GM21367 (cell line): ENCODE results near the gene CCDC177.
"Not testable (repeated sequence)": the region's sequence is repeated elsewhere in the genome, so short reads cannot be mapped to it uniquely, and the experiment has no call there.

Source experiments
- ATAC-seq: cut with Tn5 transposase; IDR thresholded peaks from one replicate; pipeline ENCODE4 v1.9.1; 2021; ENCODE audit not compliant: unreplicated experiment

Gene CCDC177

DNA sequence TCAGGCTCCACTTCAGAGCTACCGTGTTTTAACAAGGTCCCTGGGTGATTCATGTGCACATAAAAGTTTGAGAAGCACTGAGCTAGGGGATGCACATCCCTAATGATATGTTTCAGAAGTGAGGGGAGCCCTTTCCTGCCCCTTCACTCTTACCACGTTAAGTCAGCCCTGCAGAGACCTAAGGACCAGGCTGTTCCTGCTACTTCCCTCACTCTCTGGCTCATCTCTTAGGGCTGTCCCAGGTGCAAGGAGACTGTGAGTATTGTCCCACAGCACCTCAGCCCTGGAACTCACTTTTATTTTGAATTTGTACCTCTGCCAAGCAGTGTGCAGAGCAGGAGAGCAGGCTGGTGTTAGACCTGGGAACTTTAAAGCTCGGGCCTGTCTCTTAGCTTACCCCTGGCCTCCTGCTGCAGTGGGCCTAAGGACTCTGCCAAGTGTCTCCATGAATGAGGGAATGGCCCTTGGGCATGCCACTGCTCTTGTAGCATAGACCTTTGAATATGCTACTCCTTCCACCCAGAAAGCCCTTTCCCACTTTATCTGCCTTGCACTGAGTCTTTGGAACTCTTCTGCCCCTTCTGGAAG is 25.7 kb upstream of the CCDC177 start:
- ATAC-seq = no peak

DNA sequence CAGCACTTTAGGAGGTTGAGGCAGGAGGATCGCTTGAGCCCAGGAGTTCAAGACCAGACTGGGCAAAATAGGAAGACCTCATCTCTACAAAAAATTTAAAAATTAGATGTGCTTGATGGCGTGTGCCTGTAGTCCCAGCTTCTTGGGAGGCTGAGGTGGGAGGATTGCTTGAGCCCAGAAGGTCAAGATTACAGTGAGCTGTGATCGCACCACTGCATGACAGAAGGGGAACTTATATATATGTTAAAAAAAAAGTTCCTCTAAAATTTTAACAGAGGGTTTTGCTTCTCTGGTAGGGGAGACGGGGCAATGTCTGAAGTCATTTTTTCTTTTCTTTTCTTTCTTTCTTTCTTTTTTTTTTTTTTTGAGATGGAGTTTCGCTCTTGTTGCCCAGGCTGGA is 24.8 kb upstream of the CCDC177 start:
- not testable (repeated sequence) for ATAC-seq

DNA sequence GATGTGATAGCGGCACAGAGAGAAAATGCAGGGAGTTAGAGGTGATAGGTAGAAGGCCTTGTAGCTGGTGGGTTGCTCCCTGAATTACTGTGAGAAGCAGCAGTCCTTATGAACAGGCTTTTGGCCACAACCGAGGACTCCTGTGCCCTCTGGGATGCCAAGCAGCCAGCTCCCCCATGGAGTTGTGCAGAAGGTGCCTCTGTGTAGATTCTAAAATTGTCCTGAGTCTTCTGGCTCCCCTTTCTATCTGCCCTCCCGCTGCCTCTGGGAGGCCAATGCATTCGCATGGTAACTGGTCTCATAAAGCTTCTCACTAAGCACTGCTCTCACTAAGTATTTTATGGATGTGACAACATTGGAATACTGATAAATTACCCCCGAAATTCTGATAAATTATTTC is 20.7 kb upstream of the CCDC177 start:
- ATAC-seq = no peak

DNA sequence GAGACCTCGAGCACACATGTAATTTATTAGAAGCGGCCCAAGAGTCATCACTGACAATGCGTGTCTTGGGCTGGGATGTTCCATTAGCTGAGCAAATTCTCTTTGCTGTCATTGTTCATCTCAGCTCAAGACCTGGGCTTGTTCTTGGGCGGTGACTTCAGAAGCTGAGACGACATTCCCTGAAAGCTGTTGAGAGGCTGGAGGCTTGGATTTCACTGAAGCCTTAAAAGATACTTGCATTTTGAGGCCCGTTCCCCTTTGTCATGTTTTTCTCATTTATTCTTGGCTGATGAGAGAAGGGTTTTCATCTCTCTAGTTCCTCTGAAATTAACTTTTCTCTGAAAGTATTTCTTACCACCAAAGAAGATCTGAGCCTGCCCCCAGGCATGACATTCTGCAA is 20.2 kb upstream of the CCDC177 start:
- no peak for ATAC-seq

DNA sequence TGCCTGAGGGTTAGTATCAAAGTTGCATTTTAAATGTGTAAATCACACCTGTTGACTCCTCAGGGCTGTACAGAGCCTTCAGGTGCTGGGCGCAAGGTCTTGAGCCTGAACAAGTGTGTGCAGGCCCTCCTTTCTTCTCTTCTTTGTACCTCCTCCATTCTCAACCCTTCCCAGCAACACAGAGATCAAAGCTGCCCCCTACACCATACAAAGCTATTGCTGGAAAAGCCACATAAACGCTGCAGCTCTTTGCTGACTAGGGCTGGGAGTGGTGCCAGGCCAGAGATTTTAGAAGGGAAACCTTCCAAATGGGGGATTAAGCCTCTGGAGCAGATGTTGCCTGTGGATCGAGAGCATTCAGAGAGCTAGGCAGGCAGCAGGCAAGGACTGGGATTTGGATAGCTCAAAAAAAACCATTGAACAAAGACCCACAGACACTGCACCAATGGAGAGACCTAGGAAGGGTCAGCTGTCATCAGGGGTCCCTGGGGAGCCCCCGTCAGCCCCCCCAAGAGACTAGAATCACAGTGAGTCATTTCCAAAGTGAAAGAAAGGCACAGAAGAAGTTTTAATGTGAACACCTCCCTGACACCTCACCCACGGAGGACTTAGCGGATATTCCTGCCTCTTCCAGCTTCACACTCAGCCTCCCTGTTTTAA is 18.5 kb upstream of the CCDC177 start:
- ATAC-seq = no peak

DNA sequence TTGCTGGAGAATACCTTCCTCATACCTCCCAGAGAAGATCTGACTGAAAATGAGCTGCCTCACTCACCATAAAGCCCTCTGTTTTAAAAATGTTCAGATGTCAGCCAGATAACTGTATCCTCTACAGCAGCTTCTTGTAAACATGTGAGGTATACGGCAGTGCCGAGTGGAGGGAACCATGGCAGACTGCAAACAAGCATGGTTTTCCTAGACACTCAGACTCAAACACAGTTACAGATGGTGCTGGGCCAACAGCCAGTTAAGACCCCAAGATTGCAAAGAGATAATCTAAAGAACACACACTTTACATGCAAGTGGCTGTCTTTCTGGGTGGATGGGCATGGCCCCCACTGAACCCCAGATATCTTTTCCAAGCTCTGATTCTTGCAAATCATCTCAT is 16.6 kb upstream of the CCDC177 start:
- no peak for ATAC-seq

DNA sequence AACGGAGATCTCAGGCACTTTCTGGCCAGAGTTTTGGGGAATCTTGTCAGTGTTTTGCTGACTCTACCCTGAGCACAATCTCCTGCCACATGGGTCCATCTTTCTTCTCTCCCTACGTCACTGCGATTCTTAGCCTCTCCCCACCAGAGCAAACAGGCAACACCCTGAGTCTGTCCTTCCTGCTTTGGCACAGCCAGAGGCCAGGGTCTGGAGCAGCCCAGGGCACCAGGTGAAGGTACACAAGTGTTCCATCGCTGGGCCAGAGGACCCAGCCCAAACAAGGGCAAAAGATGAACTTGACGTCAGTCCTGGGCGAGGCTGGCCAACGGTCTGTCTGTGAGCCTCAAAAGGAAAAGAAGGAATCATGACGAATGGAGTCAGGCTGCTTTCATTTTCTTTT is 12.7 kb upstream of the CCDC177 start:
- no peak for ATAC-seq

DNA sequence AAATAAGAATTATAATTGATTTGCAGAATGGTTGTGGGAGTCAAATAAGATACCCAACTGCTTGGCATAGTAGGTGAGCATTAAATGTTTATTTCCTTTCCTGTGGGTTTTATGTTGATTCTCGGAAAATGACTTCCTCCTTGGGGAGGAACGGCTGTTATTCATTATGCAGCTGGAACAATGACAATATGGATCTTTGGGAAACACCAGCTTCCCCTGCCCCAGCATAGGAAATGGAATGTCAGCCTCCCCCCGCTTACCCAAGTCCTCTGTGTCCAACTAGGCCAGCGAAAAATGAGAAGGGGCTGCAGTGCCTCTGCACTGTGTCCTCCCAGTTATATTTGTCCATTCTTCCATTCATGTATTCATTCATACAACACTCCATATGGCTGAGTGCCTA is 11.7 kb upstream of the CCDC177 start:
- ATAC-seq = no peak

DNA sequence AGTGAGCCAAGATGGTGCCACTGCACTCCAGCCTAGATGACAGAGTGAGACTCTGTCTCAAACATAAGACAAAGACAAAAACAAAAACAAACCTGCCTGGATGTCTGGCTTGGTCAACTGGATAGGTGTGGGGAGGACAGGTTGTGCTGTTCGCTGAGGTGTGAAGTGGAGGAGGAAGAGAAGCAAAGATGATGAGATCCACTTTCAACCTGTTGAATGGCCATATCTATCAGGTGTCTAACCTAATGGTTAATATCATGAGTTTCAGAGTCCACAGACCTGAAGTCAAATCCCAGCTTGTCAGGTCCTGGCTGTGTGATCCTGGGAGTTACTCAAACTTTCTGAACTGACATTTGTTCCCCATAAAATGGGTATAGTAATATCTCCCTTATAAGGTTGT is 9.7 kb upstream of the CCDC177 start:
- no peak for ATAC-seq

DNA sequence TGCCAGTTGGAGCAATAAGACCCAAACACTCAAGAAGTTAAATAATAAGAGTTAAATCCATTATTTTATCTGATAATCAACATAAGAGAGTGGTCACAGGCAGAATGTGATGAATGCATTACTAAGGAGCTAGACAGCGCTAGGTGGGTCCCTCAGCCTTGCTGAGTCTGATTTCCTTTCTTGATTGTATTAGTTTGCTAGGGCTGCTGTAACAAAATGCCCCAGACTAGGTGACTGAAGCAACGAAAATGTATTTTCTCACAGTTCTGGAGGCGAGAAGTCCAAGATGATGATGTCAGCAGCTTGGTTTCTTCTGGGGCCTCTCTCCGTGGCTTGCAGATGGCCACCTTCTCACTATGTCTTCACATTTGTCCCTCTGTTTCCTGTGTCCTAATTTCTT is 8.2 kb upstream of the CCDC177 start:
- ATAC-seq = no peak

DNA sequence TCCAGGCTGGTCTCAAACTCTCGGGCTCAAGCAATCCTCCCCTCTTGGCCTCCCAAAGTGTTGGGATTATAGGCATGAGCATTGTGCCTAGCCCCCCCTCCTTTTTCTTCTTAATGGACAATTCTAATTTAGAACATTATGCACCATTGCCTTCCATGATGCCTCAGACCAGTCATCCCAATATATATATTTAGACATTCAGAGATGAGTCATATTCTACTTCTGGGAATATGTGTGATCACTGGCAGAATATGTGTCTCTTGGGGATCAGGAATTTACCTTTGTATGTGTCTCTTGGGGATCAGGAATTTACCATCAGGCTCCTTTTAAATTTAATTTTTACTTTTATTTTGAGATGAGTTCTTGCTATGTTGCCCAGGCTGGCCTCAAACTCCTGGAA is 7.5 kb upstream of the CCDC177 start:
- ATAC-seq = no peak

DNA sequence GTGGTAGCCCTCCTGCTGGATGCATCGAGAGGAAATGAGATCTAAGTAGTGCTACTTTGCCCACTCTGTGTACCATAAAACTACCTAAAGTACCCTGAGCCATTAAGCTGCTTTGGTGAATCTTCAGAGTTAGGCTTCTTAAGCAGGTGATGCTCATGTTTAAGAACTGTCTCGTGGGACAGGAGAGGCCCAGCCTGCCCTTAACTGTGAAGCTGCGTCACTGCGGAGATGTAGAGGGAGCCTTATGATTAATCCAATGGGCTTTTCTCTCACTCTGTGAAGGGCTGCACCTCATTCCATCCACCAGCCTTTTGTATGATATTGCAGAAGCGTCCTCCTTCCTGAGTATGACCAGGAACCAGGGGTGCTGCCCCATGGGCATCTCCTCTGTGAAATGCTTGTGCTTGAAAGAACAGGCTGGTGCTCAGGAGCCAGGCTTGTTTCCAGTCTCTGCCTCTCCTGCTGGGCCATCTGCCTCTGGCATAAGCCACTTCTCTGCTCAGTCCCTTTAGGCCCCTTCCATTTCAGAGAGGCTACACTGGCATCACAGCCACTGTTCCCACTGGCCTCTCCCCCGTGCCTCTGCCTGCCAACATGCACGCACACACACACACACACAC is 6.8 kb upstream of the CCDC177 start:
- ATAC-seq = no peak

DNA sequence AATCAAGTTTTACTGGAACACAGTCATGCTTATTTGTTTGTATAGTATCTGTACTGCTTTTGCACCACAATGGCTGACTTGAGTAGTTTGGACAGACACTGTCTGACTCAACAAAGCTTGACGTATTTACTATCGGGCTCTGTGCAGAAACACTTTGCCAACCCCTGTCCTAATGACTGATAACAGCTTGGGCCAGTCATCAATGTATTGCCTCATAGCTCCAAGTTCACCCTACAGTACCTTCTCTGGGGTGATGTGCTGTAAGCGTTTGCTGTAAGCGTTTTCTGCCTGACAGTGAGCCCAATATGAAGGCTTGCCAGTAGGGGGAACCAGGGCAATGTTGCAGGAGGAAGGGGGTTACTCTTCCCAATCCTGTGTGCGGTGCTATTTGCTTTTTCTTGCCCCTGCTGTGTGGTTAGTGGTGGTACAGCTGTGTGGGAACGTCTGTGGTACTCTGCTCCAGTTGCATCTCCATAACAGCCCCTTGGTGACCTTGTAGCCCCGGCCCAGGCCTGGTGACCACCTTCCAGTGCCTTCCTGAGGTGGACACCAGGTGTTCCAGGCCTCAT is 5.4 kb upstream of the CCDC177 start:
- no peak for ATAC-seq

DNA sequence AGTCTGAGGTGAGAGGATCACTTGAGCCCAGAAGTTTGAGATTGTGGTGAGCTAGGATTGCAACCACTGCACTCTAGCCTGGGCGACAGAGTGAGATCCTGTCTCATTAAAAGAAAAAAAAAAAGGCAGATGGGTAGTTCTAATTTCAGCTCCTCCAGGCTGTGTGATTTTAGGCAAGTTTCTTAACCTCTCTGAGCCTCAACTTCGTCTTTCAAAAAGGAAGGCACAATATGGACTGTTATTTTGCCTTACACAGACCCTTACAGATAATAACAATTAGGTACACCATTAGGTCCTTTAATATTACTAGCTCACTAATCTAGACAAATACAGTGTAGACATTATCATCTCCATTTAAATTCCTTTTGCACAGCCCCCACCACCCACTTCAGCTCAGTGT is 4.8 kb upstream of the CCDC177 start:
- ATAC-seq = no peak

DNA sequence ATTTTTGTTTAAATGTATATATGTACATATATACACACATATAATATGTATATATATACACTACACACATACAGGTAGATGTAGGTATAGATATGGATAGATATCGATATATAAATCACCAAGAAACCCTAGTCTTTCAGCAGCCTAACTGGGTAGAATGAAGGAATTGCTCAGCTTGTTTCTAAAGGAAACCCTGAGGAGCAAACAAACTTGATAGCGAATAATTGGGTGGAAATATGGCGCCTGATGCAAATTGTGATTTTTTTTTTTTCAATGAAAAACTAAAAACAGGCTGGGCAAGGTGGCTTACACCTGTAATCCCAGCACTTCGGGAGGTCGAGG is 254 bp upstream of the CCDC177 start:
- ATAC-seq = no peak

DNA sequence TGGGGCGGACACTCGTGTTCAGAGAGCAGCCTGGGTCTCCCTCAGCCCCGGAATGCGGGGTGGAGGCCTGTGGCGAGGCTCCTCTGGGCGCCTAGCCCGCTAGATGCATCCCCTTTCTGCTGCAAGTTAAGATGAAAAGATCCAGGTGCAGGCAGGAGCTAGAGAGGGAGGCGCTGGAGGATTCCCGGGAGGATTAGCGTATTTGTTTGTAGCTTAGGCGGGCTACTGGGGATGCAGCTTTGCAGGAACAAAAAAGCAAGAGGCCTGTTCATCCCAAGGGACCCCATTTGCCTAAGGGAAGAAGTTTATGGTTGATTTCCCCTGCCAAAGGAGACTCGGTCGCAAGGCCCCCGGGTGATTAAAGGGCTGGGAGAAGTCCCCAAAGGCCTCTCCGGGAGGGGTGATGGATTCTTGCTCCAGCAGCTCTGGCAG is 824 bp downstream of the CCDC177 start:
- no peak for ATAC-seq

DNA sequence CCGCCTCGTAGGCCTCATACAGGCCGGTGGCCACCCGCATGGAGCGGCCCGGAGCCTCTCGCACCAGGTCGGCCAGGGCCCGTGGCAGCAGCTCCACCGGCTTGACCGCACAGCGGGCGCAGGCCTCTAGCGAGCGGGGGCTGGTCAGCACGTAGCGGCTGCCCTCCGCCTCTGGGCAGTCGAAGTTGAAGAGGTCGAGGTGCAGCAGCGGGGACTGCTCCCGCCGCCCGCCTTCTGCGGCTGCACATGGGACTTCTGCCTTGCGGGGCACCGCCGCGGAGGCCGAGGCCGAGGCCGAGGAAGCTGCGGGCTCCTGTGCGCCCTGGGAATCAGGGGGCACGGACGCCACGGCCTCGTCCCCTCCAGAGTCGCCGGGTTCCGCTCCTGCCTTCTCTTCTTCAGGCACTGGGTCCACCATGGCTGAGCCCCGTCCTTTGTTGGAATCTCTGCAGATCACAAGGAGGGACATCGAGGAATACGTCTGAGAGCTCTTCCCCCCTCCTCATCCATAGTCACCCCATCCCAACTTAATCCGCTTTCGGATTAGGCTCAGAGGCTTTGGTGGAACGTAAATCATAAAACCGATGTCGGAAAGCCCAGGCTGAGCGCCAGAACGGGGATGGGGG is 1.4 kb downstream of the CCDC177 start:
- ATAC-seq = no peak

DNA sequence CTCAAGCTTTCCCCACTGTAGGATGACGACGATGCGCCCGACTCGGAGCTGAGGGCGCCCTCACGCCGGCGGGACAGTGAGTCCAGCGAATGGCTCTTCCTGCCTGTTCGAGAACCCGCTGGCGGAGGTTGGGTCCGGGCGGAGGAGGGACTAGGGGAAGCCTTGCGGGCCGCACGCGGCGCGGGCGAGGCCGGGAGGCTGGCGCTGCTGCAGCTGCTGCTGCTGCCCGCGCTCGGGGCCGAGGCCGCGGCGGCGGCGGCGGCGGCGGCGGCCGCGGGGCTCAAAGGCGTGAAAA is 1.9 kb downstream of the CCDC177 start:
- no peak for ATAC-seq

DNA sequence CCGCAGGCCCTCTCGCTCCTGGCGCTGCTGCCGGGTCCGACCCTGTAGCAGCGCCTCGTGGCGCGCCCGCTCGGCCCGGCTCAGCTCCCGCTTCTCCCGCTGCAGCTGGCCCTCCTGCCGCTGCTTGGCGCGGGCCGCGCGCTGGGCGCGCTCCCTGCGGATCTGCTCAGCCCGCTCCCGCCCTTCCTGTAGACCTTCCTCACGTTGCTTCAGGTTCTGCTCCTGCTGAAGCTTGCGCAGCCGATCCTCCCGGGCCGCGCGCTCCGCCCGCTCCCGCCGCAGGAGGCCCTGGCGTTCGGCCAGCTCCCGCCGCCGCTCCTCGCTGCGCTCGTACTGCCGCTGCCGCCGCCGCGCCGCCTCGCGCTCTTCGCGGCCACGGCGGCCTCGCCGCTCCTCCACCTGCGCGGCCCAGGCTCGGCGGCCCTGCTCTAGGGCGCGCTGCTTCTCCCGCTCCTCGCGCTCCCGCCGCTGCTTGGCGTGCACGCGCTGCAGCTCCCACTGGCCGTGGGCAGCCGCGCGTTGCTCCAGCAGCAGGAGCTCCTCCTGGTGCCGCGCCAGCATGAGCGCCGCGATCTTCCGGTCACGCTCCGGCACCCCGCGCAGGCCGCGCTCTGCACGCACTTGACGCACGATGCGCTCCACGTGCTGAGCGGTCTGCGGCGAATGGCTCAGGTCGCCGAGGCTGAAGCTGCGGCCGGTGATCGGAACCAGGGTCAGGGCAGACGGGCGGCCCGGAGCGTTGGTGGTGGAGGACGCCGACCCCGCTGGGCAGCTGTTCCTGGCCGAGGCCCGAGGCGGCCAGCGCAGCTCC is 2.4 kb downstream of the CCDC177 start:
- no peak for ATAC-seq

DNA sequence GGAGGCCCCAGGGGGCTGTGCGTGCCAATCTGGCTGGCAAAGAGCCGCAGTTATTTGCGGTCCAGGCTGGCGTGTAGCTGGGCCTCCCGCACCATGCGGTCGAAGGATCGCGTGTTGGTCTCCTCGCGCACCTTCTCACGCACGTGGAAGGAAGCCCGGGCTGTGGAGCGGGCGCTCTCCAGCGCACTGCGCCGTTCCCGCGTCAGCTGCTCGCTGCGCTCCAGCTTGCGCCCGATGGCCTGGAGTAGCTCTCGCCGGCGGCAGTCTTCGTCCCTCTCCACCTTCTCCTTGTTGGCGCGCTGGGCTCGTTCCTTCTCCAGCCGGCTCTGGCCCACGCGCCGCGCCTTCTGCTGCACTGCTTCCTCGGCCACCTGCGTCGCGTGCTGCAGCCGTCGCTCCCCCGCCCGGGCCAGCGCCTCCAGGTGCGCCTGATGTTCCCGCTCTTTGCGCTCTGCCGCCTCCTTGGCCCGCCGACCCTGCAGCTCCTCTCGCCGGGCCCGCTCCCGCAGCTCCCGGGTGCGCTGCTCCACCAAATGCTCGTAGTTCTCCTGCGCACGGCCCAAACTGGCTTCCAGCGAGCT is 3.1 kb downstream of the CCDC177 start:
- no peak for ATAC-seq

DNA sequence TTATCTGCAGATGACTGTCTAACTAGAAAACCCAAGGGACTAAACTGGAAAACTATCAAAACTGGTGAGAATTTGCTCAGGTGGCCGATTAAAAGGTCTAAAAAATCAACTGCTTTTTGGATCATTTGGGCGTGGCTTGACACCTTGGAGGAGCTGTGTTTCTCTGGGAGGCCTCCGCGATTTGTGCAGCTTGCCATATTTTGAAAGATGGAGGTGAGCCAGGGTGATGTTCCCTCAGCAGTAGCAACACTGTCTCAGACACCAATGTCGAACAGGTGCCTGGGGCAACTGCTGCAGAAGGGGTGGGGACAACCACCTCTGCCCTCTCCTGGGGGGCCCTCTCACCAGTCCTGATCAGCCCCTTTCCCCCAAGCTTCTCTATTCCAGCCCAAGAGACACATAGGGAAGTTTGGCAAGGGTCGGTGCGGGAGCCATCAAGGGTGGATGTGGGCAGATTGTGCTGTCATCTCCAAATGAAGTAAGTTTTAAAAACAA is 3.8 kb downstream of the CCDC177 start:
- no peak for ATAC-seq
